ENCODE results near the gene H1-8.

Gene H1-8

DNA sequence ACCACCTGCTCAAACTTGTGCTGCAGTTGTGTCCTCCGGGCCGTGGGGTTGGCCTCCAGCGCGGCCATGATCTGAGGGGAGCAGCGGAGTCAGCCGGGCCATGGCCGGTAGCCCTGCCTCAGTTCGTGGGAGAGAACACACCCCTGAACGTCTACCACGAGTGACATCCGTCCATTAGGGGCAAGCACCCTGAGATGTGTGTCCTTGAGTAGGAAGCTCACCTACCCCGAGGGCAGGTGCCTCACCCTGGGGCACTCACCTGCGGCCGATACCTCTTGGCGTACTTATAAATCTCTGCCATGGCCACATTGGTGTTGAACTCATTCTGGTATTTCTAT, 13.4 kb downstream of the H1-8 start:
- no peak for DNase-seq (ENCODE audit: low read depth in 2 of 2)

GRCh38 chr3:129556890-129557547, 14.0 kb downstream of the H1-8 start:
- no peak for DNase-seq (ENCODE audit: low read depth in 2 of 2)

GRCh38 chr3:129557548-129557894, 14.5 kb downstream of the H1-8 start:
- no peak for DNase-seq (ENCODE audit: low read depth in 2 of 2)

GRCh38 chr3:129558081-129558771, 15.3 kb downstream of the H1-8 start:
- no peak for DNase-seq (ENCODE audit: low read depth in 2 of 2)

GRCh38 chr3:129558772-129559564, 16.0 kb downstream of the H1-8 start:
- DNase-seq (ENCODE audit: low read depth in 2 of 2), result no peak

- DNase-seq (ENCODE audit: low read depth in 2 of 2), result no peak
Measured at GRCh38 chr3:129559565-129560079, 16.6 kb downstream of the H1-8 start.

DNA sequence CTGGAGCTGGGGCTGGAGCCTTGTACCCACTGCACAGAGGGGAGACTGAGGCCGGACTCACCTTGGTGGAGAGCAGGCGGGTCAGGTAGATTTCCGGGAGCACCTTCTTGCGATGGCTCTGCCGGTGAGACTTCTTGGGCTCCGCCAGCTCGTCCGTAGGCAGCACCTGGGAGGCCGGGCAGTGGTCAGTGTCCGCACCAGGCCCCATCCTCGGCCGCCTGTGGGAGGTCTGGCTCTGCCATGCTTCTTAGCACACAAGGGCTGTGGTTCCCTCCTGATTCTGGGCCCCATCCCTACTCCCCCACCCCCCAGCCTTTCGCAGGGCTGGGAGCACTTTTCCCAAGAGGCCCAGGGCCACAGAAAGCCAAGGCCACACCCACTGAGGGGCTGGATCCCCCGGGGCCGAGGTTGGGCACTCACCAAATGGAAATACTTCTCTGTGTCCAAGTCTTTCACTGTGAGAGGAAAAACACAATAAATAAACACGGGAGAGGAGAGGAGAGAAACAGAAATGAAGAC, 17.4 kb downstream of the H1-8 start:
- no peak for DNase-seq (ENCODE audit: low read depth in 2 of 2)

GRCh38 chr3:129560911-129561594, 18.1 kb downstream of the H1-8 start:
- no peak for DNase-seq (ENCODE audit: low read depth in 2 of 2)

DNA sequence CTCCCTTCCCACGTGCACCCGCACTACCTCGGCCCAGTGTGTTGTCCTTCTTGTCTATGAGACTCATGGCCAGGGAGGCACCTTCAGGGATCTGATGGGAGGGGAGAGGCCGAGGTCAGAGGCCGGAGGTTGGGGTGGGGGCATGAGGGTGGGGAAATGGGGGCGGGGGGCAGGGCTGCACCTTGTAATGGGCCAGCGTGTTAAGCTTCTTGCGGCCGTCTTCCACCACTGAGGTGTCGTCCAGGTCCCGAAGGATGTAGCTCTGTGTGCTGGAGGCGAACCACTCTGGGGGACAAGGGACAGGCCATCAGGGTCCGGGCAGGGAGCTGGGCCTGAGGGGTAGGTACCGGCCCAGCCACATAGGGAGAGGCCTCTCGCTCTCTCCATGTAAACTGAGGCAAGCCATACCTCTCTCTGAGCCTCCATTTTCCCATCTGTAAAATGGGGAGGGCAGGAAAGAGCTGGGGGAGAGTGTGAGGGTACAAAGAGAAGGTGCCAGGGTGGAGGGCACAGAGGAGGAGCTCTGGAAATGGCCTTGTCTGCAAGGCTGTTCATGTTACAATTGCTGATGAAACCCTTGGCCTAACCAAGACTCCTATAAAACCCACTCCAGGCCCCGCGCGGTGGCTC, 18.8 kb downstream of the H1-8 start:
- DNase-seq (ENCODE audit: low read depth in 2 of 2), result no peak

GRCh38 chr3:129562803-129563202, 19.8 kb downstream of the H1-8 start:
- DNase-seq (ENCODE audit: low read depth in 2 of 2), result no peak

DNA sequence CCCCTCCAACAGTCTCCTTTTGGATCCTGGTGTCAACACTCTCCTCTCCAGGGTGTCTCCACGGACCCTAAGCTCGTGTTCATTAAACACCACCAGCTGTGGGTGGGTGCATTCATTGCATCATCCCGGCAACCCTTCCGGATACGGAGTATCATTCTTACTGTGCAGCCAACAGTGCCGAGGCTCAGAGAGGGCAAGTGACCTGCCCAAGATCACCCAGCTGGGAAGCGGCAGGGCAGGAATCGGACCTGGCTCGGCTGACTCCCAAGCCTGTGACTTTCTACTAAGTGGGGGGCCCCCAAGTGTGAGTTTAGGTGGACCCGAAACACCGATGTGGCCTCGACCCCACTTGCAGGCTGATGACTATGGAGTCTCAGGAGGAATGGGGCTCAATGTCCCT, 20.4 kb downstream of the H1-8 start:
- DNase-seq (ENCODE audit: low read depth in 2 of 2), result no peak

GRCh38 chr3:129563850-129564535, 21.0 kb downstream of the H1-8 start:
- DNase-seq (ENCODE audit: low read depth in 2 of 2), result no peak

DNA sequence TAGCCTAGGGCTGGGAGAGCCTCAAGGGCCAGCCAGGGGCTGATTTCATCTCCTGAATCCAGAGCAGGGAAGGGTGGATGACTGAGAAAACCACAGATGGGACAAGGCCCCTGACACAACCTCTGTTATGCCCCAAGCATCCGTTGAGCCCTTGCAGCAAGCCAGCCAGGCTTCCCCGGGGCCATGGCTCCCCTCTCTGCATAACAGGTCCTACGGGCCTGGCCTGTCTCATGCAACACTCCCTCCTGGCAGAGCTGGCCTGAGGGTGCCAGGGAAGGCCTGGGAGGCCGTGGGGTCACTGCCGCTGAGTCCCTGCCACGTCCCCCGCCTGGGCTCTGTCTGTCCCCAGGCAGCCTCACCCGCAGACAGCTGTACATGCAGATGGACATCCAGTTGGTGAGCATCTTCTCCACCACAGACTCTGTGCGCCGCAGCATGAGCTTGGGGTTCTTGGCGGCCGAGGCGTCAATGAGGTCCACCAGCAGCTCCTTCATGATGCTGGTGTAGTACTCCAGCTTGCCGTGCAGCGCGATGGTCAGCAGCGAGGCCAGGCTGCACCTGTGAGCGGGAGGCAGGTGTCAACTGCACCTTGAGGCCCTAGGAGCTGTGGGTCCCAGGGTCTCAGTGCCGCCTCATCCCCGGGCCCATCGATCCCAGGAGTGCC, 22.1 kb downstream of the H1-8 start:
- no peak for DNase-seq (ENCODE audit: low read depth in 2 of 2)

DNA sequence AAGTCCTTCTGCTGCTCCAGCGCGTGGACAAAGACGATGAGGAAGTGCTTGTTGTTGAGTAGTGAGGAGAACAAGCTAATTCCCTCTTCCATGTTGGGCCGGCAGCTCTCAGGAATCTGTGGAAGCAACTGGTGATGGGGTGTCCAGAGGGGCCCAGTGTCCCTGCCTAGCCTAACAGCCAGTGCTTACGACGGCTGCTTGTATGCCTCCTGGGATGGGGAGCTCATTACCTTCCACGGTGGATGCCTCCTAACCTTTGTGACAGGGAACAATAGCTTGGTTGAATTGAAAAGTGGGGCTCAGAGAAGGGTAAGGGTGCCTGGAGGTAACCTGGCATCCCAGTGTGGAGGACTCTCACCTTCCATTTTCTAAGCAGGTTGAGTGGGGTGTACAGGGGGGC, 22.9 kb downstream of the H1-8 start:
- no peak for DNase-seq (ENCODE audit: low read depth in 2 of 2)

DNA sequence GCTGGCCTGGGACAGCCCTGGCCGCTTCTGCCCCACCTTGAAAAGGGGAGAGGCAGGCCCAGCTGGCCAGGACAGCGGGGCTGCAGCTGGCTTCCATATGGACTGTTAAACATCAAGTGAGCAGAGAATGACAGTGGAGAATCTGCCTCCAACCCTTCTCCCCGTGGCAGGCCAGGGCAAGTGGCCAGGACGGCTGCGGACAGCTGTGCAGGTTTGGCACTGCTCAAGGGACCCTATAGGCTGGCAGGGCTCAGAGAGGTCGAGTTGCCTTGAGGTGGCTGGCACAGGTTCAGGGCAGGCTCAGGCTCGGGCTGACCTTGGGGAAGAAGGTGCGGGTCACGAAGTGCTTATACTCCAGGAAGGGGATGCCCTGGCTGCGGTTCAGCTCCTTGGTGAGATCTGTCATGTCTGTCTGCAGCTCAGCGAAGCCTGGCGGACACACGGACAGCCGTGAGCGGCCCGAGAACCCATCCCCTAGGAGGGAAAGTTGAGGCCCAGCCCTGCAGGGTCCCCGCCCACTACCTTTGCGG, 24.3 kb downstream of the H1-8 start:
- DNase-seq (ENCODE audit: low read depth in 2 of 2), result no peak

- no peak for DNase-seq (ENCODE audit: low read depth in 2 of 2)
Measured at GRCh38 chr3:129567939-129568338, 25.0 kb downstream of the H1-8 start.

DNA sequence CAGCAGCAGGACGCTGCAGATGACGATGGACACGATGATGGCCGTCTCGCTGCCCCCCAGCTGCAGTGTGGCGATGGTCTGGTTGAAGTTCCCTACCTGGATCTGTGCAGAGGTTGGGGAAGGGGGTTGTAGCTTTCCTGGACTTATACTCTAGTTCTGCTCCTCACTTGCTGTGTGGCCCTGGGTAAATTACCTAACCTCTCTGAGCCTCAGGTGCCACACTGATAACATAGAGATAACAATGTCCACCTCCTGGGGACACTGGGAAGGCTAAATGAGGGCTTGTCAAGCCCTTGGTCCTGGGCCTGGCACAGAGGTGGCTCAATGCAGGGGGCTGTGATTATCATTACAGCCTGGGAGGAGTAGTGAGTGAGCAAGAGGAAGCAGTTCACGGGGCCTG, 26.9 kb downstream of the H1-8 start:
- DNase-seq (ENCODE audit: low read depth in 2 of 2), result no peak

DNA sequence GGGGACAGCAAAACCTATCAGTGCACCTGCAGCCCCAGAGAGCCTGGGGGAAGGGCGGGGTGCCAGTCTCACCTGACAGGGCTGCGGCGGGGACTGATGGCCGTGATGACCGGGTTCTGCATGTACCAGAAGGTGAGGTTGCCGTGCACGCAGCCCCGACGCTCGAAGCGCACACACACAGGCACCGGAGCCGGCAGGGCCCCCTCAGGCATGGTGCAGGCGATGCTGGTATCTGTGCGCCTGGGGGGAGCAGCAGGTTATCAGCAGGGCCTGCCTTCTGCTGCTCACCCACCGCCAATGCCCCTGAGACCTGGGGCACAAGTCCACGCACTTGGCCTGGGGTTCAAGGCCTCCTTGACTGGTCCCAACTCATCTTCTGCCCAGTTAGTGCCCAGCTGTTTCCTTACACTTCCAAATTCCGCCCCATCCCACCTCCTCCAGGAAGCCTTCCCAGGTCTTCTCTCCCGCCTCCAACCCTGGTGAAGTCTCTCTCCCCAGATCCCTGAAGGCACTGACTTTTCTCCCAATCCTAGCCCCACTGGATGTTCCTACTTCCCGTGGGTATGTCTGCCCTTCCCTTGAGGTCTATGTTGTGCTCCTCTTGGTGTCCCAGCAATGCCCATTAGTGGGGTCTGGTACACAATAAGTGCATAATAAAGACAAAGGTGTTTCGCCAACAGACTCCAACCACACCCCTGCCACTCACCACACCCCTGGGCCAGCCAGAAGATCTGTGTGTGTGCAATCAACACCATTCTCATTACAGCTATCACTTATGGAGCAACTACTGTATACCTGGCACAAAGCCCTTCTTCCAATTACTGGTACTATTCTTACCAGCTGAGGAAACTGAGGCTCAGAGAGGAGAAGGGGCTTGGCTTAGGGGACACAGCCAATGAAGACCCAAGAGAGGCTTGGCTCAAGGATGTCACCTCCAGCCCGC, 28.9 kb downstream of the H1-8 start:
- DNase-seq (ENCODE audit: low read depth in 2 of 2), result no peak

- DNase-seq (ENCODE audit: low read depth in 2 of 2), result no peak
Measured at GRCh38 chr3:129572603-129573002, 29.6 kb downstream of the H1-8 start.
